Neural progenitor cell (in vitro differentiated cells): ENCODE data around the gene GAB2. TPM values are rescaled to one million over a fixed set of nuclear protein-coding genes. Genes with fewer than 3 reads are reported as not detected.

Source experiments
- DNase-seq: peaks from one replicate; pipeline ENCODE4 v3.0.0-alpha.2; 2016; ENCODE audit warnings: low spot score
- H2AFZ ChIP-seq: fragments of 200-600 bp; sonication (generic); replicated peaks from 2 replicates; pipeline ENCODE4 v1.6.1; 2016; ENCODE audit warnings: antibody characterized with exemption
- H3F3A ChIP-seq: fragments of 200-600 bp; sonication (generic); 2 replicates; pipeline ENCODE4 v1.6.1; 2016; ENCODE audit warnings: antibody characterized with exemption, low read depth
- H3K27ac ChIP-seq: fragments of 200-600 bp; sonication (generic); 2 replicates; pipeline ENCODE4 v1.5.1; 2016; ENCODE audit warnings: mild to moderate bottlenecking
- H3K27me3 ChIP-seq: fragments of 200-600 bp; sonication (generic); 2 replicates; pipeline ENCODE4 v1.6.1; 2016; ENCODE audit warnings: mild to moderate bottlenecking, moderate library complexity
- H3K36me3 ChIP-seq: fragments of 200-600 bp; sonication (generic); 2 replicates; pipeline ENCODE4 v1.5.1; 2016
- H3K4me1 ChIP-seq: fragments of 200-600 bp; sonication (generic); 2 replicates; pipeline ENCODE4 v1.6.1; 2016; ENCODE audit warnings: mixed run types
- H3K4me2 ChIP-seq: fragments of 200-600 bp; sonication (generic); 2 replicates; pipeline ENCODE4 v1.6.1; 2016
- H3K4me3 ChIP-seq: fragments of 200-600 bp; sonication (generic); 2 replicates; pipeline ENCODE4 v1.5.1; 2016
- H3K79me2 ChIP-seq: fragments of 200-600 bp; sonication (generic); 2 replicates; pipeline ENCODE4 v1.6.1; 2016; ENCODE audit warnings: low read depth
- H3K9ac ChIP-seq: fragments of 200-600 bp; sonication (generic); 2 replicates; pipeline ENCODE4 v1.6.1; 2016
- H3K9me3 ChIP-seq: fragments of 200-600 bp; sonication (generic); 2 replicates; pipeline ENCODE4 v1.5.1; 2016; ENCODE audit warnings: low read depth
- H4K20me1 ChIP-seq: fragments of 200-600 bp; sonication (generic); 2 replicates; pipeline ENCODE4 v1.6.1; 2016; ENCODE audit warnings: low read depth
- H3K27ac Mint-ChIP-seq: 3 replicates; pipeline ENCODE4 v1.8.0; 2021; ENCODE audit warnings: mixed read lengths
- H3K27me3 Mint-ChIP-seq: 2 replicates; pipeline ENCODE4 v1.8.0; 2022; ENCODE audit warnings: low read depth, mild to moderate bottlenecking, inconsistent platforms, moderate library complexity, mixed read lengths; ENCODE audit not compliant: insufficient read depth
- H3K36me3 Mint-ChIP-seq: 3 replicates; pipeline ENCODE4 v1.8.0; 2021; ENCODE audit warnings: mixed read lengths
- H3K4me1 Mint-ChIP-seq: 3 replicates; pipeline ENCODE4 v1.8.0; 2021; ENCODE audit warnings: mixed read lengths
- H3K4me3 Mint-ChIP-seq: 3 replicates; pipeline ENCODE4 v1.8.0; 2021; ENCODE audit warnings: mild to moderate bottlenecking, moderate library complexity, mixed read lengths
- H3K9me3 Mint-ChIP-seq: 3 replicates; pipeline ENCODE4 v1.8.0; 2020; ENCODE audit warnings: mixed read lengths
- EZH2 ChIP-seq: fragments of 200-600 bp; sonication (generic); IDR thresholded peaks from 2 replicates; pipeline ENCODE4 v1.6.1; 2017; ENCODE audit warnings: antibody characterized with exemption, mild to moderate bottlenecking, moderate library complexity
- EZH2phosphoT487 ChIP-seq: fragments of 200-600 bp; sonication (generic); IDR thresholded peaks from 2 replicates; pipeline ENCODE4 v1.6.1; 2017; ENCODE audit warnings: antibody characterized with exemption
- total RNA-seq: library from RNA; depleted of rRNA; stranded (reverse); fragments of >200 nt; gene quantifications from 2 replicates; pipeline ENCODE4 v1.2.3, GENCODE V29; 2015; ENCODE audit warnings: low replicate concordance
- TF ChIP-seq, protein P1 (sequence below): fragments of 200-600 bp; sonication (generic); IDR thresholded peaks from 2 replicates; pipeline ENCODE4 v1.5.1; 2017; ENCODE audit warnings: antibody characterized with exemption, mild to moderate bottlenecking

Gene GAB2
- total RNA-seq, 1 donor from 2014 or later, result 11.1 TPM

DNA sequence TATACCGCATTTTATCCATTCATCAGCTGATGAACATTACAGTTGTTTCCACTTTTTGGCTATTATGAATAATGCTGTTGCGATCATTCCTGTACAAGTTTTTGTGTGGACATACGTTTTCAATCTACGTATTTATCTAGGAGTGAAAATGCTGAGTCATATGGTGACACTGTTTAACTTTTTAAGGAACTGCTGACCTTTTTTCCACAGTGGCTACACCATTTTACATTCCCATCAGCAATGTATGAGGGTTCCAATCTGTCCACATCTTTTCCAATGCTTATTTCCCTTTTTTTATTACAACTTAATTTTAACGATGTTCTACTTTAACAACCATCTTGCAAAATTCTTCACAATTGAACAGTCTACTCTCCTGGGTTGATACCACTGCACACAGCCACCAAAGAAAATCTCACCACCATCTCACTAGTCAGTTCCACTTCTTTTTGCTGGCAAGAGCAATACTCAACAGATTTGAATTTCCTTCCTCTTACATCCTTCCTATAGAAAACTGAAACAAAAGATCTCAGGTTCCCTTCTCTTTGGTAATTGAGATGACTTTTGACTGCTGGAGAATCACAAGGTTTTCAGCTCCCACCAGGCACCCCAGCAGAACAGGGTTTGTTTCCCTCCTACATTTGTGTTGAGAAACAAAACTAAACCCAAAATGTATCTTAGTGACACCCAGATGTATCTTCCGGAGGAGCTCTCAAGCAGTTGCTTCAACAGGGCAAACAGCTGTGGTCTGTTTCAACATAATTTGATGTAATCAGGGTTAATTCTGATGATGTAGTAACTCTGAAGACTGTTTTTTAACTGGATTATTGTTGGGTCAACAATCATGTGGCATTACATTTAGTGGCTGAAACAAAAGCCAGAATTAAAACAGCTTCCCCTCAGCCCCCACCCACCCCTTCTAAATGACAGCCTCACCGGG is 7.0 kb upstream of the GAB2 start:
- Histone ChIP-seq H2AFZ (no peak overlapping the region), H3K4me2 (peak overlapping the region; percentile 14), H3K4me1 (peaks cover 11% of the 10 kb centered on the region), H3K4me3 (no peak overlapping the region), H3F3A (no peaks in the 10 kb centered on the region), H3K36me3 (no peaks in the 10 kb centered on the region), H3K27ac (no peak overlapping the region), H4K20me1 (no peaks in the 10 kb centered on the region), H3K79me2 (no peaks in the 10 kb centered on the region), H3K27me3 (peaks cover 4% of the 10 kb centered on the region), H3K9me3 (no peaks in the 10 kb centered on the region), H3K9ac (no peak overlapping the region)
- Mint-ChIP-seq H3K36me3 (no peaks in the 10 kb centered on the region), H3K4me3 (no peak overlapping the region), H3K9me3 (no peaks in the 10 kb centered on the region), H3K27ac (no peak overlapping the region), H3K27me3 (peaks cover 7% of the 10 kb centered on the region), H3K4me1 (peaks cover 8% of the 10 kb centered on the region)
- TF ChIP-seq, protein P1, sequence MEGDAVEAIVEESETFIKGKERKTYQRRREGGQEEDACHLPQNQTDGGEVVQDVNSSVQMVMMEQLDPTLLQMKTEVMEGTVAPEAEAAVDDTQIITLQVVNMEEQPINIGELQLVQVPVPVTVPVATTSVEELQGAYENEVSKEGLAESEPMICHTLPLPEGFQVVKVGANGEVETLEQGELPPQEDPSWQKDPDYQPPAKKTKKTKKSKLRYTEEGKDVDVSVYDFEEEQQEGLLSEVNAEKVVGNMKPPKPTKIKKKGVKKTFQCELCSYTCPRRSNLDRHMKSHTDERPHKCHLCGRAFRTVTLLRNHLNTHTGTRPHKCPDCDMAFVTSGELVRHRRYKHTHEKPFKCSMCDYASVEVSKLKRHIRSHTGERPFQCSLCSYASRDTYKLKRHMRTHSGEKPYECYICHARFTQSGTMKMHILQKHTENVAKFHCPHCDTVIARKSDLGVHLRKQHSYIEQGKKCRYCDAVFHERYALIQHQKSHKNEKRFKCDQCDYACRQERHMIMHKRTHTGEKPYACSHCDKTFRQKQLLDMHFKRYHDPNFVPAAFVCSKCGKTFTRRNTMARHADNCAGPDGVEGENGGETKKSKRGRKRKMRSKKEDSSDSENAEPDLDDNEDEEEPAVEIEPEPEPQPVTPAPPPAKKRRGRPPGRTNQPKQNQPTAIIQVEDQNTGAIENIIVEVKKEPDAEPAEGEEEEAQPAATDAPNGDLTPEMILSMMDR, result no peak
- TF ChIP-seq EZH2 (no peak), EZH2phosphoT487 (no peak)
- DNase-seq, result no peak

DNA sequence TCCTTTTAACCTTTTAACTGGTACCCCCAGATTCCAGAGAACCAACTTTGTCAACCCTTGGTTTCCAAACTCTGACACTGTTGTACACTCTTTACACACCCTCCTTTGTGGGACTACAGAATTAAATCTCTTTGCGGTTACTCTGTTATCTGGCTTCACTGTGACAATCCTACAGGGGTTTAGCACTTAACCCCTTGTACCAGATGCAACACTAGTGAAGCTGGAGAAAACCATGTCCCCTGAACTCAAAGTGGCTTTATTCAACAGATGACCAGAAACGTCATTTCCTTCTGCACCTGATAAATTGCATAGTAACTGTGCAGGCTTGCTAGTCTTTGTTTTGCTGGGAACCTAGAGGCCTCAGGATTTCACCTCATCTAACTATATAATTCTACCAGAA is 5.6 kb upstream of the GAB2 start:
- Histone ChIP-seq H3K9me3 (no peaks in the 10 kb centered on the region), H3K36me3 (no peaks in the 10 kb centered on the region), H4K20me1 (no peaks in the 10 kb centered on the region), H3K9ac (no peak overlapping the region), H3K4me2 (no peak overlapping the region), H3K79me2 (no peaks in the 10 kb centered on the region), H3K27ac (no peak overlapping the region), H3K4me1 (peaks cover 24% of the 10 kb centered on the region), H2AFZ (no peak overlapping the region), H3K27me3 (peaks cover 17% of the 10 kb centered on the region), H3F3A (peaks cover 13% of the 10 kb centered on the region), H3K4me3 (no peak overlapping the region)
- no peak for DNase-seq
- H3K36me3 Mint-ChIP-seq, result no peaks in the 10 kb centered on the region
- peaks cover 21% of the 10 kb centered on the region for H3K4me1 Mint-ChIP-seq
- H3K9me3 Mint-ChIP-seq, result no peaks in the 10 kb centered on the region
- no peak overlapping the region for H3K27ac Mint-ChIP-seq
- peaks cover 13% of the 10 kb centered on the region for H3K27me3 Mint-ChIP-seq
- H3K4me3 Mint-ChIP-seq, result no peak overlapping the region
- TF ChIP-seq, protein P1, result no peak
- no peak for TF ChIP-seq EZH2
- TF ChIP-seq EZH2phosphoT487, result no peak

DNA sequence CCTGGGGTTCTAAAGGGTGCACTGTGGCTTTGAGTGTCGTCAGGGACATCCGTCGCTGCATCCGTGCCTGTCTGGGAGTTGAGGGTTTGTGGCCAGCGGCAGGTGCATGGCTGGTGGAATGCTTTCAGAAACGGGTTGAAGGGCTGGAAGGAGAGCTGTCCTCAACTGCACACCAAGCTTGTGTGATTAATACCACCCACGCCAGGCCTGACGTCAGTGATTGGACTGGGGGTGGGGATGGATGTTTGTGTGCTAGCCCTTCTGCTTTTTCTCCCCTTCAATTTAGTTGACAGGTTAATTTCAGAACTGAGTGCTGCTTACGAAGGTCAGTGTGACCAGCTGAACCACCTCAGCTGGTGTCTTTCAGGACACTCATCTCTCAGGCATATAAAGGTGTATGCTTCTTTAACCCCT is 3.2 kb upstream of the GAB2 start:
- DNase-seq, result no peak
- Histone ChIP-seq H3K36me3 (no peaks in the 10 kb centered on the region), H3K27ac (no peak overlapping the region), H3K27me3 (peaks cover 18% of the 10 kb centered on the region), H4K20me1 (peaks cover 4% of the 10 kb centered on the region), H2AFZ (no peak overlapping the region), H3K4me3 (no peak overlapping the region), H3K9me3 (no peaks in the 10 kb centered on the region), H3K4me2 (no peak overlapping the region), H3F3A (peaks cover 32% of the 10 kb centered on the region), H3K79me2 (peaks cover 6% of the 10 kb centered on the region), H3K4me1 (peaks cover 31% of the 10 kb centered on the region), H3K9ac (no peak overlapping the region)
- TF ChIP-seq EZH2 (no peak), EZH2phosphoT487 (no peak)
- TF ChIP-seq, protein P1, result no peak
- Mint-ChIP-seq H3K4me1 (peaks cover 31% of the 10 kb centered on the region), H3K27me3 (peaks cover 20% of the 10 kb centered on the region), H3K27ac (no peak overlapping the region), H3K9me3 (no peaks in the 10 kb centered on the region), H3K4me3 (no peak overlapping the region), H3K36me3 (no peaks in the 10 kb centered on the region)
